Measurements from ENCODE around the gene CDKN1B. TPM values are rescaled to one million over a fixed set of nuclear protein-coding genes. Genes with fewer than 3 reads are reported as not detected.

CDKN1B gene
- total and polyA plus RNA-seq, 2 experiments from 2014 or later: 3.4 to 24.4 TPM

DNA sequence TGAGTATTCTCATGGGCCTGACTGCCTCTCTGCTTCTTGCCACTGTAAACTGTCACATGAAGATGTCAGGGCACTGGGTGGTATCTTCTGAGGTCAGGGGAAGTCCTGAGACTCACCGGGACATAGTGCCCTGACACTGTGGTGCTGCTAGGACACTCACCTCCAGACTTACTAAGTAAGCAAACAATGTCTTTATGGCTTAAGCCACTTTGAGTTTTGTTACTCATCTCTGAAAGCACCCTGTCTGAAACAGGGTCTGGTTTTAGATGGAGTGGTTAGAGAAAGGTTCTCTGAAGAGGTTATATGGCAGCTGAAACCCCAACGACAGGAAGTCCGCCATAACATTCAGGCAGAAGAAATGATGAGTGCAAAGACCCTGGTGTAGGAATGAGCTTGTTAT lies 43.9 kb upstream of the CDKN1B start:
- Histone ChIP-seq H3K36me3 (ENCODE audit: low read depth) (no peaks in the 10 kb centered on the region), H3K9me3 (ENCODE audit: low read depth) (no peaks in the 10 kb centered on the region), H3K27me3 (replicated peaks; ENCODE audit: insufficient read depth) (no peaks in the 10 kb centered on the region), H2AFZ (no peak overlapping the region), H3K4me2 (ENCODE audit: unreplicated experiment) (no peak overlapping the region), H4K20me1 (ENCODE audit: insufficient read depth) (no peaks in the 10 kb centered on the region), H3K27ac (no peak overlapping the region), H3K4me3 (no peak overlapping the region), H3K79me2 (ENCODE audit: insufficient read depth) (no peaks in the 10 kb centered on the region), H3K9me2 (ENCODE audit: insufficient read depth) (no peaks in the 10 kb centered on the region), H3F3A (ENCODE audit: insufficient read depth) (peaks cover 7% of the 10 kb centered on the region; the same call in 1 of the 2 replicates), H3K9ac (no peak overlapping the region), H3K4me1 (ENCODE audit: insufficient read depth) (peaks cover 19% of the 10 kb centered on the region)
- no peak for TF ChIP-seq EZH2 (IDR thresholded peaks at IDR 0.05; ENCODE audit: insufficient read depth, poor library complexity, severe bottlenecking)
- no peak for TF ChIP-seq EZH2phosphoT487 (IDR thresholded peaks at IDR 0.05; ENCODE audit: insufficient read depth, low read depth)
- 76 to 77% methylated on average over 3 of the region's 3 CpGs for WGBS, 2 experiments (ENCODE audit: low coverage in 1 of 2, low lambda C conversion rate in 2 of 2, missing lambda C conversion rate in 2 of 2)
- in situ Hi-C loops (cut with MboI): no loop called here
- DNase-seq: no peak

DNA sequence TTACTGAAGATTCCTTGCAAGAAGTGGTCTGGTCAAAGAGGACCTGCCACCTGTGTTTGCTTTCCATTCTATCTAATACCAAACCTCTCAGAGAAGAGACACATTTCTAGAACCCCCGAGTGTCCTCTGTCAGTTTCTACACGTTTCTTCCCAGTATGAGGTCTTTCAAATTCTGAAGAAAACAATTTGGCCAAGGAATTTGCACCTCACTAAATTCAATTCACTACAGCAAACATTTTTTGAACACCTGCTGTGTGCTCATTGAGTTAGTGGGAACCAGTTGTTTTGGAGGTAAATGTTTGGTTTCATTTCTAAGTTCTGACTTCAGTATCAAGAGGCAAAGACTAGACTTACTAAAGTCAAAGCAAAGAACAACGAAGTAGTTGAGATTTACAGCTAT lies 40.6 kb upstream of the CDKN1B start:
- H3K79me2 ChIP-seq (ENCODE audit: insufficient read depth): no peaks in the 10 kb centered on the region
- no peaks in the 10 kb centered on the region for H3K9me2 ChIP-seq (ENCODE audit: insufficient read depth)
- peaks cover 16% of the 10 kb centered on the region for H3K4me1 ChIP-seq (ENCODE audit: insufficient read depth)
- in situ Hi-C loops (cut with MboI): no loop called here
- peaks cover 7% of the 10 kb centered on the region; the same call in 1 of the 2 replicates for H3F3A ChIP-seq (ENCODE audit: insufficient read depth)
- 5 to 12% methylated on average over 3 of the region's 3 CpGs for WGBS, 2 experiments (ENCODE audit: low coverage in 1 of 2, low lambda C conversion rate in 2 of 2, missing lambda C conversion rate in 2 of 2)
- DNase-seq: no peak
- no peaks in the 10 kb centered on the region for H3K27me3 ChIP-seq (replicated peaks; ENCODE audit: insufficient read depth)
- H3K4me2 ChIP-seq (ENCODE audit: unreplicated experiment): no peak overlapping the region
- H3K36me3 ChIP-seq (ENCODE audit: low read depth): no peaks in the 10 kb centered on the region
- no peak overlapping the region for H3K9ac ChIP-seq
- H3K9me3 ChIP-seq (ENCODE audit: low read depth): no peaks in the 10 kb centered on the region
- TF ChIP-seq EZH2 (IDR thresholded peaks at IDR 0.05; ENCODE audit: insufficient read depth, poor library complexity, severe bottlenecking) (no peak), EZH2phosphoT487 (IDR thresholded peaks at IDR 0.05; ENCODE audit: insufficient read depth, low read depth) (no peak)
- no peak overlapping the region for H2AFZ ChIP-seq
- H3K4me3 ChIP-seq: no peak overlapping the region
- no peaks in the 10 kb centered on the region for H4K20me1 ChIP-seq (ENCODE audit: insufficient read depth)
- H3K27ac ChIP-seq: no peak overlapping the region

DNA sequence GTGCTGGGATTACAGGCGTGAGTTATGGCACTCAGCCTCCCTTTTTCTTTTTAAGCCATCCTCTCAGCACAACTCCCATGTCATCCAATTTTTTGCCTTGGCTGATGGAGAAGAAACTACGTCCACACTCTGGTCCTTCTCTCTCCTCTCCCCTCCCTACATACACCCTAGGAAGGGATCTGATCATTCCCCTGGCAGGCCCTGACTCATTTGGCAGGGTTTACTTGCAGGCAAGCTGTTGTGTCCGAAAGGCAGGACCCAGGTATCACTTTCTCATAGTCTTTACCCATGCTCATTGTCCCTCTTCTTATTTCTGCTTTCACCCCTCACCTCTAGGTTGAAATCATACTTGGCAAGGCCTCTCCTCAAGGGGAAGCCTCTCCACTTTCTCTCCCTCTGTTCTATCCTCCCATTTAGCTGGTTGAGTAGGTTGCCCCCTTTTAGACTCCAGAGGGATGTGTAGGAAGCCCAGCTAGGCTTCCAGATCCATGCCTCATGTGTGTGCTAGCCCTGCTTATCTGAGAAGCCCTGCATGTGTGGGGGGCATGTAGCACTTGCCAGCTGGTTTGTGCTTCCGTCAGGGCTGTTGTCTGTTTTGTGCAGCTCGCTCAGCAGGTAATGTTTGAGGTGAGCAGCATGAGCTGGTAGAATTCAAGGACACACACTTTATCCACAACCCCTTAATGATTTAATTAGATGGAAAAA lies 36.0 kb upstream of the CDKN1B start:
- Histone ChIP-seq H3K9me2 (ENCODE audit: insufficient read depth) (no peaks in the 10 kb centered on the region), H3K27me3 (replicated peaks; ENCODE audit: insufficient read depth) (no peaks in the 10 kb centered on the region), H2AFZ (no peak overlapping the region), H3K4me1 (ENCODE audit: insufficient read depth) (peaks cover 2% of the 10 kb centered on the region), H3K4me3 (no peak overlapping the region), H3K36me3 (ENCODE audit: low read depth) (no peaks in the 10 kb centered on the region), H3K27ac (no peak overlapping the region), H3K9ac (no peak overlapping the region), H3F3A (ENCODE audit: insufficient read depth) (peaks cover 3% of the 10 kb centered on the region), H3K9me3 (ENCODE audit: low read depth) (no peaks in the 10 kb centered on the region), H3K4me2 (ENCODE audit: unreplicated experiment) (no peak overlapping the region), H4K20me1 (ENCODE audit: insufficient read depth) (no peaks in the 10 kb centered on the region), H3K79me2 (ENCODE audit: insufficient read depth) (no peaks in the 10 kb centered on the region)
- in situ Hi-C loops (cut with MboI): no loop called here
- TF ChIP-seq EZH2 (IDR thresholded peaks at IDR 0.05; ENCODE audit: insufficient read depth, poor library complexity, severe bottlenecking): no peak
- no peak for TF ChIP-seq EZH2phosphoT487 (IDR thresholded peaks at IDR 0.05; ENCODE audit: insufficient read depth, low read depth)
- 68 to 71% methylated on average over 5 of the region's 5 CpGs for WGBS, 2 experiments (ENCODE audit: low coverage in 1 of 2, low lambda C conversion rate in 2 of 2, missing lambda C conversion rate in 2 of 2)
- DNase-seq: no peak

DNA sequence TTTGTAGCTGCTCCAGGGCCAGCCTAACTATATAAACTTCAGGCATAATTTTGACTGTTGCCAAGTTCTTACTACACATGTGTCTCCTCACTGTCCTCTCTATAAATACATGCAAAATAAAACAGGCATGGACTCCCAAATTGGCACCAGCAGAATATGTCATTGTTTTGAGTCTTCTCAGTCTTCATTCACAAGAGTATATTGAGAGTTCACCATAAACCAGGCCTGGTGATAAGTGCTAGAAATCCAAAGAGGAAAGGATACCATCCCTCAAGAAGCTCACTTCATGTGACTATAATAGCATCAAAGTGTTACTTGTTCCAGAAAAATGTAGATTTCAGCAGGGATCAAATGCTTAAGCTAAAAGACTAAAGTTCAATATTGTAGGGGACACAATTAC lies 34.9 kb upstream of the CDKN1B start:
- H3K79me2 ChIP-seq (ENCODE audit: insufficient read depth): no peaks in the 10 kb centered on the region
- no peaks in the 10 kb centered on the region for H3K36me3 ChIP-seq (ENCODE audit: low read depth)
- no peak overlapping the region for H3K4me3 ChIP-seq
- DNase-seq: no peak
- H3K9ac ChIP-seq: no peak overlapping the region
- peaks cover 12% of the 10 kb centered on the region for H3K4me1 ChIP-seq (ENCODE audit: insufficient read depth)
- no peak overlapping the region for H2AFZ ChIP-seq
- H3K9me3 ChIP-seq (ENCODE audit: low read depth): no peaks in the 10 kb centered on the region
- H3K27me3 ChIP-seq (replicated peaks; ENCODE audit: insufficient read depth): no peaks in the 10 kb centered on the region
- no peak overlapping the region for H3K4me2 ChIP-seq (ENCODE audit: unreplicated experiment)
- peaks cover 14% of the 10 kb centered on the region for H3F3A ChIP-seq (ENCODE audit: insufficient read depth)
- H4K20me1 ChIP-seq (ENCODE audit: insufficient read depth): no peaks in the 10 kb centered on the region
- TF ChIP-seq EZH2phosphoT487 (IDR thresholded peaks at IDR 0.05; ENCODE audit: insufficient read depth, low read depth): no peak
- TF ChIP-seq EZH2 (IDR thresholded peaks at IDR 0.05; ENCODE audit: insufficient read depth, poor library complexity, severe bottlenecking): no peak
- H3K27ac ChIP-seq: no peak overlapping the region
- no peaks in the 10 kb centered on the region for H3K9me2 ChIP-seq (ENCODE audit: insufficient read depth)
- in situ Hi-C loops (cut with MboI): no loop called here

Data from GM23248 (cell line).